NCI-H524 (cell line): ENCODE data around the gene PRKD1.

Source experiments
- DNase-seq, 2 experiments: peaks; one replicate each; lab custom pipeline; 2025; lab: John Stamatoyannopoulos, UW

PRKD1 gene

DNA sequence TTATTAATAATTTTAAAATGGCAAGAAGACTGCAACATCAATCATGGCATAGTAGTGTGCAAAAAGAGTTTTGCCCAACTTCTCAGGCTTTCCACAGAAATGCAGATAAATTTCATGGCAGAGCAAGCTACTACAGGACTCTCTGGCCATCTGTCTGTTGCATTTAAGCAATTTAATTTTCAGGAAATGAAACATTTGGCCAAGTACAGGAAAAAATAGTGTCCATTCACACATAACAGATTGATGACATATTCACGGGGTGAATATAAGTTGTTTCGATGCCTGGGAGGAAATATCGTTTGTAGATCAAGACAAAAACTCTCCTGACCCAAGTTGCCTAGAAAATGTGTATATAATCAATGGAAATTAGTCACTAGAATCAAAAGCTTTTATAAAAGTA lies 324.0 kb downstream of the PRKD1 start:
- no peak for DNase-seq

- peak in 1 of 2 experiments; percentile 28 for DNase-seq
Observed at GRCh38 chr14:29601616-29602015, 326.0 kb downstream of the PRKD1 start.

- no peak for DNase-seq
Observed at GRCh38 chr14:29587761-29588470, 339.7 kb downstream of the PRKD1 start.

DNA sequence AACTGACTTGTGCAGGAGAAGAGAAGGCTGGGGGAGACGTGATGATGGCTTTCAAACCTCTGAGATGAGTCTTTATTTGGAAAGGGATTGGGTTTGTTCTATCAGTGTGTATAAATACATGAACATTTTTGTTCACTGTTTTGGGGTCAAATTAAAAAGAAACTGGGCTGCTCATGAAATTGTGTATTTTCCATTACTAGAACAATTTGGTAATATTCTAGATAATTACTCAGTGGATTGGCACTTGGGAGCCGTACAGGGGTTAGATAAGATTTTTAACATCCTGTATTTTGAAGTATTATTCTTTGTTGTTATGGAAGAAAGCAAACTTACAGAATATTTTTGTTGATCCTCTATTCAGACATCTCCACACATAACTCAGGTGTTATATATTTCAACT lies 340.6 kb downstream of the PRKD1 start:
- DNase-seq, result no peak

- peak; percentile 47 to 69 for DNase-seq
Observed at GRCh38 chr14:29584992-29585391, 342.7 kb downstream of the PRKD1 start.

DNA sequence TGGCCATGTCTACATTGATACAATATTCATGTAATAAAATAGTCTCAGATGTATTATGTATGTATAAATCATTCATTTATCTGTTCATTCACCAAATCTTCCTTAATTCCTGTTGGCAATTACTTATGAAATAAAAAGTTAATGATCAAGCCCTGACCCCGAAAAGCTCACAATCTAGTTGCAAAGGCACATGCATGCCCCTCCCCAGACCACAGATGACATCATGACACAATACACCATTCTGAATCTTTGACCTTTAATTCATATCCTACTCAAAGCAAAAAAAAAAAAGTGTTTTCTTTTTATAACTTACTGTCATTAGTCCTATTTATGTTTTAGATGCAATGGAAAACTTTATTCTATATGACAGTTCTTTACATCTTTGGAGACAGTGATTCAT lies 346.9 kb downstream of the PRKD1 start:
- no peak for DNase-seq

DNA sequence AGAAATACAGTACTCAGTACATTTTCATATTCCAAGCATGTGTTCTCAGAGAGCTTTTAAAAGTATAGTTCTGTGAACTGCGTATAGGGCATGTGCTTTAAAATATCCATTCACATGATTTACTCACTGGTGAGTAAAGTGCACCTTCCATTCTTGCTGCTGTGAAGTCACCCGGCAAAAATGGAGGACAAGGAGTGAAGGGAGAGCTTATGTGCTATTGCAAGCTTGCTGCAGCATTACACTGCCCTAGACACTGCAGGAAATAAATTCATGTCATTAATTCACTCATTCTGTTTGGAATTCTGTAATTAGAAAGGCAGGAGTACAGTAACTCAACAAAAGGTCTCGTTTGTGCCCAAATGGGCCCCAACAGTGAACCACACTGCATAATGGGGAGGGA lies 347.8 kb downstream of the PRKD1 start:
- no peak for DNase-seq

DNA sequence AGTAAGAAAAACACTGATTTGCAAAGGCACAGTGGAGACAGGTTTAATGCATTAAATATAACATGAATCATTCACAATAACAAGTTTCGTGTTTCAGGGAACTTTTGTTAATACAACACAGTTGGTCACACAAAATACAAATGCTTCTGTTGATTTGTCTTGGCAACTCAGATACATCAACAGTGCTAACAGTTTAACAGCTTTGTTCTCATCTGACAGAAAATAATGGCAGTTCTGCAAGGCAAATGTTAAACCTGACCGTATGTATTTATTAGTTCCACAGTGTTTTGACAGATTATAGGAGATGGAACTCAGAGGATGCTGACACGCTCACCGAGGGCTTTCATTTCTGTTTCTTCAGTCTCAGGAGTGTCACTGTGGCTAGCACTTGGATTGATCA lies 350.7 kb downstream of the PRKD1 start:
- DNase-seq, result no peak

GRCh38 chr14:29569194-29569593 lies 358.5 kb downstream of the PRKD1 start:
- DNase-seq, result no peak

DNA sequence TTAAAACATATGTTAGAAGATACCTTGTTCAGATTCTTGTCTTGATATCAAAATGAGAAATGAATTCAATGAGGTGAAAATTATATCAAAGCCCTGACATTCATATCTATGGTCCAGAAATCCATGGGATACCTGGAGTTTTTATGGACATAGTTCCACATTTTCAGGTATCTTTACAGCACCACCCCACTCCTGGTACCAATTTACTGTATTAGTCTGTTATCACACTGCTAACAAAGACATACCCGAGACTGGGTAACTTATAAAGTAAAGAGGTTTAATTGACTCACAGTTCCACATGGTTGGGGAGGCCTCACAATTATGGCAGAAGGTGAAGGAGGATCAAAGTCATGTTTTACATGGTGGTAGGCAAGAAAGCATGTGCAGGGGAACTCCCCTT lies 361.5 kb downstream of the PRKD1 start:
- DNase-seq, result no peak

DNA sequence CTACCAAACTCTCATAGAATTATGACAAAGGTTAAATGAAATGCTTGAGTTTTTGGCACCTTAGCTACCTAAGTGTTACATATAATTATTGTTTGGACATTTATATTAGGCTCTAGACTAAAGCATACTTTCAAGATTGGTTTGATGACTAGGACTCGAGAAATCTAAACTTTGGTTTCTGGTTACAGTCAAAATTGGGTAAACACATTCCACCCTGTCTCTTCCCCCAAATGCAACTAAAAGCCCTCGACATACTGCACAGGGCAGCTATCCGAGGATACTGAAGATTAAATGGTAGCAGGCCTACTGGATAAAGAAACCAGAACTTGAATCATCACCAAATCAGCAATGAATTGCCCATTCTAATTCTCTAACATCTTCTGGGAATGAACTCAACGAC lies 369.1 kb downstream of the PRKD1 start:
- DNase-seq, result no peak

DNA sequence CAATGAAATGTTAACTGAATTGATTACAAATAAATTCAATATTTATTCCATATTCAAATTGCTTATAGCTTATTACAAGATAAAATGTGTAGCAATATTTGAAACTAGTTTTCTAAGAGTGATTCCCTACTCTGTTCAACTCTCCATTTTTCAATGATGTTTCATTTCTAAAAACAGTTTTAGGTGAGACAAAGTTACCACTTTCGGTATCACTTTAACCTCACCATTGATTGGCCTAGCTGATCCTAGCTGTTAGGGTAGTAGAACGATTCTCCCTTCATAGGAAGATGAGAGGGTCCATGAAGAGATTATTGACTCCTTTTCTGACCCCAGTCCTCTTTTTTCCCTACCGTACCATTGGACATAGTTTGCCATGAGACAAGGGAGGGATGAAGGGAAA lies 373.3 kb downstream of the PRKD1 start:
- DNase-seq, result no peak

DNA sequence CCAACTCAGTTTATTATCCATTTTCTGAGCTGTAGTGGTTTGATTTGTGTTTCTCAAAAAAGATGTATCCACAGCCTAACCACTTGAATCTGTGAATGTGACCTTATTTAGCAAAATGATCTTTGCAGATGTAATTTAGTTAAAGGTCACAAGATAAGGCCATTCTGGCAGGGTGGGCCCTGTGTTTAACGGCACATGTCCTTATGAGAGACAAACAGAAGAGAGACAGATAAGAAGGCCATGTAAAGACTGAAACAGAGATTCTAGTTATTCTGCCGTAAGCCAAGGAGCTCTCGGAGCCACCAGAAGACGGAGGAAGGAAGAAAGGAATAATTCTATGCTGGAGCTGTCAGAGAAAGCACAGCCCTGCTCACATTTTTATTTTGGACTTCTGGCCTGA lies 374.2 kb downstream of the PRKD1 start:
- DNase-seq, result no peak

DNA sequence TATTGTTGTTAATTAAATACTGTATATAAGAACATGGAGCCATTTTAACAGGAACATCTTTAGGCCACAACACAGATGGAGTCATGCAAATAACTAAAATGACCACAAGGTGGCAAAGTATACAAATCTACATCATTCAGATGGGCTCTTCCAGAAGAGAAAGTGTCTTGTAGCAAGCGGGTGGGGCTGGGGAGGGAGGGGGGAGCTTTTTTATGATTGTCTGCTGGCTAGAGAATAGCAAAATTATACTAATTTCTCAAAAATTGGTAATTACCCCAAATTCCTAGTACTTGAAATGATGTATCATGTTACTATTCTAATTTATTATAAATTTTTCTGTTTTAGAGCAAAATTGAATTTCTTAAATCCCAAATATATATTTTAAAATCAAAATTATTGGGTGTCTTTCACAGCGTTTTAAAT lies 378.7 kb downstream of the PRKD1 start:
- peak; percentile 80 to 88 for DNase-seq

- no peak for DNase-seq
Observed at GRCh38 chr14:29545714-29546113, 381.9 kb downstream of the PRKD1 start.

DNA sequence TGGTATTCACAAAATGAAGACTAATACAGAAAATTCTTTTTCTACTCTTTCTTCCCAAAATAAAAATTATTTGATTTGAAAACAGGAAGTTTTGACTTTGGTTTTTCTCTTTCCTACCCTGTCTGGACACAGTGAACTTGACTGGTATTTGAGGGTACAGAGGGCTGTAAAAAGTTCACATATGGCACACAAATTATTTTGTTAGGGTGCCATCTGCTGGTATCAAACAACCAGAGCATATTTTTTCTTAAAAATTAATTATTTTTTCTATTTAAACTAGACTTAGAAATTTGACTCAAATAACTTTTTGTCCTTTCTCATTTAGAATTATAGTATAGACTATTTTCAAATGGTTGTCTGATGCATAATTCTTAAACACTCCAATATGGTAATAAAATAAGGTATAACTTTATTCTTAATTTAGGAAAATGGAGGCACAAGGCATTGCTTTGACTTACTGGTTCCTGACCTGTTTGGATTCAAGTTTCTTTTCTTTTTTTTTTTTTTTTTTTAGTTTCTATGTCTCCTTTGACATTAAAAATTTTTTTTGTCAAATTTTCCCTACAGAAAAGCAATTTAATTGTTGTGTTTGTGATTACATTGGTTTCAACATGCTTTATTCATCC lies 390.6 kb downstream of the PRKD1 start:
- DNase-seq, result peak; percentile 26 to 62

- peak; percentile 13 to 49 for DNase-seq
Observed at GRCh38 chr14:29529418-29529817, 398.2 kb downstream of the PRKD1 start.

GRCh38 chr14:29528889-29529288 lies 398.8 kb downstream of the PRKD1 start:
- DNase-seq, result peak in 1 of 2 experiments; percentile 76

DNA sequence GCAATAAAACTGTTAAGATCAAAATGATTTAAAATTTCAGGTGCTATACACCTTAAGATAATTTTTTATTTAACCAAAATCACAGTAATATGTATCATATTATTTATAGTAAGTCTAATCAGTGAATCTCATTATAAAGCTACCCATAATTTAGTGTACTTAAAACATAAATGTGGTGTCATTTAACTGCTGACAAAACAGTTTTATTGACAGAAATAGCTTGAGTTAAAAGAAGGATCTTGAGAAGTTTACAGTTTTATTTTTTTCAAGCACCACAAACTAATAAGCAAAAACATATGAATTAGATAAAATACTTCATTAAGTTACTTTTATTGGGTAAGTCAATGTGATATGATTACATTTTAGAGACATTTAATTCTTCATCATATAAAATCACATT lies 400.4 kb downstream of the PRKD1 start:
- DNase-seq, result no peak
